Esophagus muscularis mucosa (tissue), 3 donors: ENCODE measurements around the gene S100A1.

ENCODE experiments used
- POLR2AphosphoS5 ChIP-seq, 2 donors: sonication (generic); formaldehyde crosslinking; IDR thresholded peaks; one replicate each; pipeline ENCODE4 v1.6.1; 2017; ENCODE audit warnings: antibody characterized with exemption in 2 of 2
- TF ChIP-seq, protein P1 (sequence below), 3 experiments: fragments of 200-600 bp in 2 of 3; fragments of 450-650 bp in 1 of 3; sonication (generic) in 2 of 3; IDR thresholded peaks; one replicate each; pipeline ENCODE4 v1.5.1; 2017 to 2019; ENCODE audit warnings: antibody characterized with exemption in 3 of 3, mild to moderate bottlenecking in 2 of 3, moderate library complexity in 1 of 3

DNA sequence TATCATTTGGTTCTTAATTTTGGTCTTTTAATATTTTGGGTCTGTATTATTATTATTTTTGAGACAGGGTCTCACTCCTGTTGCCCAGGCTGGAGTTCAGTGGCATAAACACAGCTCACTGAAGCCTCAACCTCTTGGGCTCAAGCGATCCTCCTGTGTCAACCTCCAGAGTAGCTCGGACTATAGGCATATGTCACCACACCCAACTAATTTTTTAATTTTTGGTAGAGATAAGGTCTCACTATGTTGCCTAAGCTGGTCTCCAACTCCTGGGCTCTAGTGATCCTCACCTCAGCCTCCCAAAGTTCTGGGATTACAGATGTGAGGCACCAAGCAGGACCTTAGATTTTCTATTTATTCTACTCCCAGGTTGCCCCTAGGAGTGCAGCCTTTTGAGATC is 45.3 kb downstream of the S100A1 start:
- TF ChIP-seq POLR2AphosphoS5 (IDR thresholded peaks at IDR 0.05) = no peak
- TF ChIP-seq, protein P1, sequence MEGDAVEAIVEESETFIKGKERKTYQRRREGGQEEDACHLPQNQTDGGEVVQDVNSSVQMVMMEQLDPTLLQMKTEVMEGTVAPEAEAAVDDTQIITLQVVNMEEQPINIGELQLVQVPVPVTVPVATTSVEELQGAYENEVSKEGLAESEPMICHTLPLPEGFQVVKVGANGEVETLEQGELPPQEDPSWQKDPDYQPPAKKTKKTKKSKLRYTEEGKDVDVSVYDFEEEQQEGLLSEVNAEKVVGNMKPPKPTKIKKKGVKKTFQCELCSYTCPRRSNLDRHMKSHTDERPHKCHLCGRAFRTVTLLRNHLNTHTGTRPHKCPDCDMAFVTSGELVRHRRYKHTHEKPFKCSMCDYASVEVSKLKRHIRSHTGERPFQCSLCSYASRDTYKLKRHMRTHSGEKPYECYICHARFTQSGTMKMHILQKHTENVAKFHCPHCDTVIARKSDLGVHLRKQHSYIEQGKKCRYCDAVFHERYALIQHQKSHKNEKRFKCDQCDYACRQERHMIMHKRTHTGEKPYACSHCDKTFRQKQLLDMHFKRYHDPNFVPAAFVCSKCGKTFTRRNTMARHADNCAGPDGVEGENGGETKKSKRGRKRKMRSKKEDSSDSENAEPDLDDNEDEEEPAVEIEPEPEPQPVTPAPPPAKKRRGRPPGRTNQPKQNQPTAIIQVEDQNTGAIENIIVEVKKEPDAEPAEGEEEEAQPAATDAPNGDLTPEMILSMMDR (IDR thresholded peaks at IDR 0.05) = no peak
